RWPE1 (cell line): ENCODE data around the gene LEMD3.

Experiments
- CTCF ChIA-PET: fragments of 350-600 bp; sonication (Branson Sonifier 250); formaldehyde crosslinking; extraction: SDS; loops from one replicate; lab custom pipeline; 2021; lab: Yijun Ruan, JAX
- POLR2A ChIA-PET: fragments of 400-600 bp; formaldehyde crosslinking; extraction: SDS; loops from one replicate; lab custom pipeline; 2020; ENCODE audit warnings: antibody characterized with exemption; ENCODE audit not compliant: low non-redundant PET; lab: Yijun Ruan, JAX
- DNase-seq: peaks from one replicate; pipeline ENCODE4 v3.0.0; 2012; ENCODE audit warnings: low spot score
- H3K27ac ChIP-seq: fragments of 450-650 bp; 2 replicates; pipeline ENCODE4 v1.5.1; 2017
- TF ChIP-seq, protein P1 (sequence below): fragments of 450-650 bp; conservative IDR thresholded peaks from 2 replicates; pipeline ENCODE4 v1.5.1; 2017; ENCODE audit warnings: low read depth, mild to moderate bottlenecking

LEMD3 gene

DNA sequence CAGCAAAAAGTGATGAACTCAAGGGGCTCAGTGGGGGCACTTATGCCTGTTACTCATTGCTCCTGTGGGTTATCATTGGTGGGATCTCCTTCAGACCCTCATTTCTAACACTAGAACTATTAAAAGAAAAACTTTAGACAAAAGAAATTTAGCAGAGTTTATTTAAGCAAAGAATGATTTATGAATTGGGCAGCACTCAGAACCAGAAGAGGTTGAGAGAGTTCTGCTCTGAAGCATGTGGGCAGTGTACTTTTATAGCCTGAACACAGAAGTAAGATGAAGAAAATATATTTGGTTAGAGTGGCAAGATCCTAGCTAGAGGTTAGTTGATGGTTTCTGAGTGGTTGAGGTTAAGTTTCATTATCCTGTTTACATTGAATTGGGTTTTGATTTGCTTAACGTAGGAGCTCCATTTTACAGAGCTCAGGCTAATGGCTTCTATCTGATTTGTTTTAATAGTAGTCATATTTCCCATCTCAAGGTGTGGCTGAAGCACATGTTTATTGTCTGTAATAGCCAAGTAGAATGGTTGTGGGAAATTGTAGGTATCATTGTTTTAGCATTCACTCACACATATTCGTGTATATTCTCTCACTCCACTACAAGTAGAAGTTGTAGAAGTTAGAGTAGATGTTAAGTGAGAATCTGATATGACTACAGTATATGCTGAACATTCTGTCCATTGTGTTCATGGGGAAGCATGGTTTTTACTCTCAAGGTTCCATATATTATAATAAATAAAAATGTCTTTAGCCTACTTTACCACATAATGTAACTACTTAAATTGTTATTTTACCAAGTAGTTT lies 27.6 kb downstream of the LEMD3 start:
- no peak overlapping the region for H3K27ac ChIP-seq
- TF ChIP-seq, protein P1, sequence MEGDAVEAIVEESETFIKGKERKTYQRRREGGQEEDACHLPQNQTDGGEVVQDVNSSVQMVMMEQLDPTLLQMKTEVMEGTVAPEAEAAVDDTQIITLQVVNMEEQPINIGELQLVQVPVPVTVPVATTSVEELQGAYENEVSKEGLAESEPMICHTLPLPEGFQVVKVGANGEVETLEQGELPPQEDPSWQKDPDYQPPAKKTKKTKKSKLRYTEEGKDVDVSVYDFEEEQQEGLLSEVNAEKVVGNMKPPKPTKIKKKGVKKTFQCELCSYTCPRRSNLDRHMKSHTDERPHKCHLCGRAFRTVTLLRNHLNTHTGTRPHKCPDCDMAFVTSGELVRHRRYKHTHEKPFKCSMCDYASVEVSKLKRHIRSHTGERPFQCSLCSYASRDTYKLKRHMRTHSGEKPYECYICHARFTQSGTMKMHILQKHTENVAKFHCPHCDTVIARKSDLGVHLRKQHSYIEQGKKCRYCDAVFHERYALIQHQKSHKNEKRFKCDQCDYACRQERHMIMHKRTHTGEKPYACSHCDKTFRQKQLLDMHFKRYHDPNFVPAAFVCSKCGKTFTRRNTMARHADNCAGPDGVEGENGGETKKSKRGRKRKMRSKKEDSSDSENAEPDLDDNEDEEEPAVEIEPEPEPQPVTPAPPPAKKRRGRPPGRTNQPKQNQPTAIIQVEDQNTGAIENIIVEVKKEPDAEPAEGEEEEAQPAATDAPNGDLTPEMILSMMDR = no peak
- POLR2A ChIA-PET = interaction anchor here (0.7 kb wide), 1 partner anchor 28 kb away, joined by 3 read pairs; the partner anchor contains the start of gene LEMD3
- no peak for DNase-seq
- CTCF ChIA-PET = interaction anchor here (1.0 kb wide), 1 partner anchor 79 kb away, joined by 3 read pairs; no protein-coding TSS in a partner anchor

DNA sequence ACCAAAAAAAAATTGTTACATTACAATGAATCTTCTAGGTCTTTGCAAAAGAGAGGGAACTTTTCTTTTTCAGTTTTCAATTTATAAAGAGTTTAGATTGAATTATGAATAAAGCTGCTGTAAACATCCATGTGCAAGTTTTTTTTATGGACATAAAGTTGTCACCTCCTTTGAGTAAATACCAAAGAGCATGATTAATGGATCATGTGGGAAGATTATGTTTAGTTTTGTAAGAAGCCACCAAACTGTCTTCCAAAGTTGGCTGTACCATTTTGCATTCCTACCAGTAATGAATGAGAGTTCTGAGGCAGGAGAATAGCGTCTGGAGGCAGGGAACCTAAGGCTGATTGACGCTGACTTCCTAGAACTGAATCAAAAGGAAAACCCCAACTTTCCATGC lies 30.2 kb downstream of the LEMD3 start:
- ChIA-PET CTCF (no interaction called here), POLR2A (no interaction called here)
- TF ChIP-seq, protein P1 = no peak

DNA sequence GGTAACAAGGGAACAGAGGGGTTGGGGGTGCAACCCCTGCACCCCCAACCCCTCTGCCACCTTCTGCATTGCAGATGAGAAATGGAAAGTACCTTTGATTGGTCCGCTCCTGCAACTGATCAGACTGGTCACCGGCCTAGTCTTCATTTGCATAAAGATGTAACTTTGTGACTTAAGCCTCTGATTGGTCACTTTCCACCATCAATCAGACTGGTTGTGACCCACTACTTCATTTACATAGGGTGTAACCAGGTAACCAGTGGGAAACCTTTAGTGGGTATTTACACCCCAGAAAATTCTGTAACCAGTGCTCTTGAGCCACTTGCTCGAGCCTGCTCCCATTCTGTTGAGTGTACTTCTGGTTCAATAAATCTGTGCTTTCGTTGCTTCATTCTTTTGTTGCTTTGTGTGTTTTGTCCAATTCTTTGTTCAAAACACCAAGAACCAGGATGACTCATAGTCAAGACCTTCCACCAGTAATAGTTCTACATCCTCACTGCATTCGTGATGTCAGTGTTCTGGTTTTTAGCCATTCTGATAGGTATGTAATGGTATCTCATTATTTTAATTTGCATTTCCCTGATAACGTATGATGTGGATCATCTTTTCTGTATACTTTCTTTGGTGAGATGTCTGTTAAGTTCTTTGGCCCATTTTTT lies 30.8 kb downstream of the LEMD3 start:
- ChIA-PET POLR2A (no interaction called here), CTCF (interaction anchor here (0.6 kb wide), 1 partner anchor 63 kb away, joined by 3 read pairs; no protein-coding TSS in a partner anchor)
- no peak for DNase-seq
- H3K27ac ChIP-seq = no peak overlapping the region
- TF ChIP-seq, protein P1 = no peak

More for the DNA sequence above, 30.2 kb downstream of the LEMD3 start:
- DNase-seq = no peak
- no peak overlapping the region for H3K27ac ChIP-seq

DNA sequence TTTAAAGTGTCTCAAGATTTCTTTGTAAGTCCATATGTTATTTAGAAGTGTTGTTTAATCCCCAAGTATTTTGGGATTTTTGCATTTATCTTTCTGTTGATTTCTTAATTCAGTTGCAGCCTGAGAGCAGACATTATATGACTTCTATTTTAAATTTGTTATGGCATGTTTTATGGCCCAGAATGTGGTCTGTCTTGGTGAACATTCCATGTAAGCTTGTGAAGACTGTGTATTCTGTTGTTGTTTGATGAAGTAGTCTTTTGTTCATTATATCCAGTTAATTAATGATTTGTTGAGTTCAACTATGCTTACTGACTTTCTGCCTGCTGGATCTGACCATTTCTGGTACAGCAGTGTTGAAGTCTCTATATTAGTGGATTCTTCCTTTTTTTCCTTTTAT lies 34.0 kb downstream of the LEMD3 start:
- CTCF ChIA-PET = interaction anchor here (0.6 to 0.7 kb wide), 2 partner anchors 231 to 1020 kb away, joined by 3 to 4 read pairs; no protein-coding TSS in a partner anchor
- no peak for DNase-seq
- TF ChIP-seq, protein P1 = no peak
- no peak overlapping the region for H3K27ac ChIP-seq
- POLR2A ChIA-PET = no interaction called here

DNA sequence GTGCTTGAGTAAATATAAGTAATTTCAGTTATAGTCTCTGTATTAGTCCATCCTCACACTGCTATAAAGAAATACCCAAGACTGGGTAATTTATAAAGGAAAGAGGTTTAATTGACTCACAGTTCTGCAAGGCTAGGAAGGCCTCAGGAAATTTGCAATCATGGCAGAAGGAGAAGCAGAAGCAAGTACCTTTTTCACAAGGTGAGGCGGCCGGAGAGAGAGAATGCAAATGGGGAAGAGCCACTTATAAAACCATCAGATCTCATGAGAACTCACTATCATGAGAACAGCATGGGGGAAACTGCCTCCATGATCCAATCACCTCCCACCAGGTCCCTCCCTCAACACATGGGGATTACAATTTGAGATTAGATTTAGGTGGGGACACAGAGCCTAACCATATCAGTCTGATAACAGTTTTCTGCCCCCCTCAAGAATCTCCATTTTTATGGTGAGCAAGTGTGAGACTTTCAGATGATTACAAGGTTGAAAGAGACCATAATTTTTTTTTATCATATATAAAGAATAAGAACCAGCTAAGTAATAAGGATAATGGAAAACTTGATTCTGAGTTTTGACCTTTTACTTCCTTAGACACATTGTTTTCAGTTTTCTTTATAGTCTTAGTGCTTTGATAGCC lies 35.6 kb downstream of the LEMD3 start:
- no peak for DNase-seq
- TF ChIP-seq, protein P1 = no peak
- ChIA-PET CTCF (no interaction called here), POLR2A (no interaction called here)
- no peak overlapping the region for H3K27ac ChIP-seq

DNA sequence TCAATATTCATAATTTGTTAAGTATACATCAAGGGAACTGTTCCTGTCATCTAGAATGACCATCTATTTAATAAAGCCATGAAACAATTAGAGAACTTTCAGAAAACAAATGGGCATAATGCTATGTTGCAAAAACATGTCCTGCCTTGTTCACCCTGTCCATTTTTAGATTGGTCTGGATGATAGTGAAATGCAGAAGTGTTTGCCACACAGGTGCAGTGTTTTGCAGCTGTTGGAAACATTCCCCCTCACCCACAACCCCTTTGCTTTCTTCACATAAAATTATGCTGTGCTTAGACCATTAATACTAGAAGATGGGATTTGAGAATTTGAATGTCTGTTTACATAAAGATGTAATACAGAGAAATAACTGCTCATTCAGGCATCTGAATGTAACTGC lies 36.5 kb downstream of the LEMD3 start:
- DNase-seq = no peak
- POLR2A ChIA-PET = no interaction called here
- CTCF ChIA-PET = no interaction called here
- TF ChIP-seq, protein P1 = no peak
- H3K27ac ChIP-seq = no peak overlapping the region
